ENCODE results near the gene QSOX1. TPM values are rescaled to one million over a fixed set of nuclear protein-coding genes. Genes with fewer than 3 reads are reported as not detected.

The QSOX1 gene
- total and polyA plus RNA-seq, 2 donors (not counting 3 experiments of a cell fraction or from before 2014, with no cell fraction given), result 256 to 415 TPM

DNA sequence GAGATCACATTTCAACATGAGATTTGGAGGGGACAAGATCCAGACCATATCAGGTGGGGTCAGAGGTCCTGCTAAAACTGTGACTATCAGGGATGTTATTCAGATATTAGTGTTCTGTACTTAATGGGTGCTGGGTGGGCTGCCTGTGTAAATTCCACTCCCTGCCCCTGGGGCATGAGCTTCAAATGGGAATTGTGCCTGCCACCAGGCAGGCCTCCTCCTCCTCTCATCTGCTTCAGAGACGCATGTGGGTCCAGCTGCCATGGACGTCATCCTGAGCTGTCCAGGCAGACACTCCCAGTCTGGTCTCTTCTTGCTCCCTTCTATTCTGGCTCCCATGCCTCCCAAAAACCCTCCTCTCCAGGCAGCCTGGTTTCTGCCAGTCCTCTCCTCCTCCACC, 10.4 kb downstream of the QSOX1 start:
- CTCF ChIA-PET, result interaction anchor here (7.3 kb wide), 1 partner anchor 14 kb away, joined by 76 read pairs; no protein-coding TSS in a partner anchor
- Histone ChIP-seq H3K27me3 (ENCODE audit: control insufficient read depth in 2 of 2, insufficient read depth in 2 of 2, low read length in 2 of 2) (no peaks in the 10 kb centered on the region), H3K4me3 (replicated peaks in 1 of 3; ENCODE audit: insufficient read depth in 1 of 3, low read depth in 1 of 3, low read length in 3 of 3) (no peak overlapping the region), H3K4me2 (ENCODE audit: insufficient read depth, low read length) (no peak overlapping the region), H3K4me1 (ENCODE audit: control insufficient read depth, extremely low read depth, insufficient read depth, low read length) (no peaks in the 10 kb centered on the region), H3K9me3 (replicated peaks; ENCODE audit: control insufficient read depth, insufficient read depth, low read length) (no peaks in the 10 kb centered on the region), H3K27ac (ENCODE audit: insufficient read depth, low read depth, low read length) (no peak overlapping the region), H4K20me1 (replicated peaks; ENCODE audit: control insufficient read depth, extremely low read depth, insufficient read depth, low read length) (no peaks in the 10 kb centered on the region), H2AFZ (ENCODE audit: low read depth, low read length) (no peak overlapping the region), H3K9me1 (replicated peaks; ENCODE audit: control insufficient read depth, extremely low read depth, insufficient read depth, low read length) (no peaks in the 10 kb centered on the region), H3K9ac (replicated peaks; ENCODE audit: extremely low read depth, insufficient read depth, low read length) (no peak overlapping the region), H3K36me3 (ENCODE audit: control insufficient read depth in 2 of 2, extremely low read depth in 1 of 2, insufficient read depth in 2 of 2, low read length in 2 of 2) (peaks cover 0 to 4% of the 10 kb centered on the region in 2 experiments), H3K79me2 (ENCODE audit: control insufficient read depth, insufficient read depth, low read length) (peaks cover 46% of the 10 kb centered on the region)
- DNase-seq (ENCODE audit: low read depth, low spot score), result no peak
- dilution Hi-C loops (cut with MboI; ENCODE audit: extremely low pct_ligation_motif_present, low sequenced_read_pairs) (no loop called here), intact Hi-C loops (cut with micrococcal nuclease) (no loop called here)
- POLR2A ChIA-PET, result interaction anchor here (0.5 kb wide), 1 partner anchor 61 kb away, joined by 6 read pairs; no protein-coding TSS in a partner anchor
- TF ChIP-seq JUN (IDR thresholded peaks at IDR 0.05; ENCODE audit: borderline replicate concordance, insufficient read depth, insufficient read length, low read depth) (no peak), EZH2 (IDR thresholded peaks at IDR 0.05; ENCODE audit: borderline replicate concordance, low read depth, low read length, severe bottlenecking) (no peak), POLR2A (IDR thresholded peaks at IDR 0.05; ENCODE audit: low read depth, low read length) (no peak), GATA2 (IDR thresholded peaks at IDR 0.05; ENCODE audit: insufficient read depth, insufficient read length, low read depth, low read length) (no peak), FOS (IDR thresholded peaks at IDR 0.05; ENCODE audit: borderline replicate concordance, insufficient read depth, low read length) (no peak), POLR2AphosphoS5 (IDR thresholded peaks at IDR 0.05; ENCODE audit: insufficient read depth, low read depth, low read length) (no peak), MYC (IDR thresholded peaks at IDR 0.05; ENCODE audit: low read depth, low read length) (no peak)
- TF ChIP-seq, protein P1, sequence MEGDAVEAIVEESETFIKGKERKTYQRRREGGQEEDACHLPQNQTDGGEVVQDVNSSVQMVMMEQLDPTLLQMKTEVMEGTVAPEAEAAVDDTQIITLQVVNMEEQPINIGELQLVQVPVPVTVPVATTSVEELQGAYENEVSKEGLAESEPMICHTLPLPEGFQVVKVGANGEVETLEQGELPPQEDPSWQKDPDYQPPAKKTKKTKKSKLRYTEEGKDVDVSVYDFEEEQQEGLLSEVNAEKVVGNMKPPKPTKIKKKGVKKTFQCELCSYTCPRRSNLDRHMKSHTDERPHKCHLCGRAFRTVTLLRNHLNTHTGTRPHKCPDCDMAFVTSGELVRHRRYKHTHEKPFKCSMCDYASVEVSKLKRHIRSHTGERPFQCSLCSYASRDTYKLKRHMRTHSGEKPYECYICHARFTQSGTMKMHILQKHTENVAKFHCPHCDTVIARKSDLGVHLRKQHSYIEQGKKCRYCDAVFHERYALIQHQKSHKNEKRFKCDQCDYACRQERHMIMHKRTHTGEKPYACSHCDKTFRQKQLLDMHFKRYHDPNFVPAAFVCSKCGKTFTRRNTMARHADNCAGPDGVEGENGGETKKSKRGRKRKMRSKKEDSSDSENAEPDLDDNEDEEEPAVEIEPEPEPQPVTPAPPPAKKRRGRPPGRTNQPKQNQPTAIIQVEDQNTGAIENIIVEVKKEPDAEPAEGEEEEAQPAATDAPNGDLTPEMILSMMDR (IDR thresholded peaks at IDR 0.05; ENCODE audit: extremely low read depth in 1 of 2, insufficient read depth in 1 of 2, low read depth in 1 of 2, low read length in 2 of 2), result no peak
- TF ChIP-seq, protein P2, sequence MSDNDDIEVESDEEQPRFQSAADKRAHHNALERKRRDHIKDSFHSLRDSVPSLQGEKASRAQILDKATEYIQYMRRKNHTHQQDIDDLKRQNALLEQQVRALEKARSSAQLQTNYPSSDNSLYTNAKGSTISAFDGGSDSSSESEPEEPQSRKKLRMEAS (IDR thresholded peaks at IDR 0.05; ENCODE audit: insufficient read depth, insufficient read length), result no peak
- FAIRE-seq, result no peak
- BruUV-seq (replicated peaks), result no TSS peak

All from endothelial cell of umbilical vein (primary cell).